ENCODE results near the gene CLGN. TPM values are rescaled to one million over a fixed set of nuclear protein-coding genes. Genes with fewer than 3 reads are reported as not detected.

The CLGN gene
- total RNA-seq, 2 donors from 2014 or later = 0.26 TPM; not detected in 1

- DNase-seq (ENCODE audit: low spot score) (no peak), ATAC-seq (no peak)
- peaks cover 0 to 4% of the 10 kb centered on the region in 2 donors for H3K4me1 Mint-ChIP-seq (ENCODE audit: low read depth in 2 of 2)
- no peak overlapping the region for H3K27ac Mint-ChIP-seq
- H3K27me3 Mint-ChIP-seq = peaks cover 19 to 31% of the 10 kb centered on the region in 2 donors
- H3K36me3 Mint-ChIP-seq = no peaks in the 10 kb centered on the region
- H3K9me3 Mint-ChIP-seq = no peaks in the 10 kb centered on the region
- H3K4me3 Mint-ChIP-seq = no peak overlapping the region
Observed at GRCh38 chr4:140343303-140343702, 84.1 kb downstream of the CLGN start.

- Mint-ChIP-seq H3K27me3 (peaks cover 19 to 29% of the 10 kb centered on the region in 2 donors), H3K9me3 (no peaks in the 10 kb centered on the region), H3K4me3 (no peak overlapping the region), H3K4me1 (ENCODE audit: low read depth in 2 of 2) (peaks cover 0 to 4% of the 10 kb centered on the region in 2 donors), H3K27ac (no peak overlapping the region), H3K36me3 (no peaks in the 10 kb centered on the region)
- DNase-seq (ENCODE audit: low spot score) = no peak
- no peak for ATAC-seq
Observed at GRCh38 chr4:140342620-140343019, 84.8 kb downstream of the CLGN start.

Other genes starting within 250 kb of the CLGN start
- gene SCOC, start 54.0 kb downstream of the CLGN start, total RNA-seq = 10 to 100 TPM; 22.0 to 29.5 TPM
- not detected for gene MGAT4D, start 70.6 kb upstream of the CLGN start, total RNA-seq
- gene ELMOD2, start 96.5 kb upstream of the CLGN start, total RNA-seq = 10 to 100 TPM; 13.1 to 18.6 TPM
- not detected for gene UCP1, start 141.3 kb upstream of the CLGN start, total RNA-seq